ENCODE measurements around the gene HERC2.
"Not testable (repeated sequence)": the region's sequence is repeated elsewhere in the genome, so short reads cannot be mapped to it uniquely, and the experiment has no call there.

The HERC2 gene

DNA sequence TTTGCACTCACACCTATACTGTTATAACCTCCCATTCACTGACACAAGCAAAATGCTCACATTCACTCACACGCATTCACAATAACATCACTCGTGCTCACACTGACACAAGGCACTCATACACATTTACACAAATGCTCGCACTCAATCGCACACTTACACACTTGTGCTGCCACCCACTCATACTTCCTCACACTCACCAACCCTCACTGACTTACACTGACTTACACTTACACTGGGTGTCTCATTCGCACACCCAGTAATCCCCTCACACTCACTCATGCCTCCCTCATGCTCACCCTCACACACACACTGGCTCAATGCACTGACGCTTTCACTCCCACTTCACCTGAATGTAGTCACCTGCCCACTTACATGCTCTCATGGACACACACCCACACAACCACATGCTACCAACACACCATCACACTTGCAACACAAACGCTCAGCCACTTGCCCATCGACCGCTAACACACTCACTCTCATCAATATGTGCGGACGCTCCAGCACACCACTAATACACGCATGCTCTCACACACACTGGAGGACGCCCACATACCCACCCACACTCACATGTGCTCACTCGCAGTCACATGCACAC lies 104.9 kb downstream of the HERC2 start:
- not testable (repeated sequence) for DNase-seq

- DNase-seq = not testable (repeated sequence)
Measured at GRCh38 chr15:28215521-28215920, 106.5 kb downstream of the HERC2 start.

GRCh38 chr15:28214006-28214790 lies 107.8 kb downstream of the HERC2 start:
- DNase-seq = not testable (repeated sequence)

DNA sequence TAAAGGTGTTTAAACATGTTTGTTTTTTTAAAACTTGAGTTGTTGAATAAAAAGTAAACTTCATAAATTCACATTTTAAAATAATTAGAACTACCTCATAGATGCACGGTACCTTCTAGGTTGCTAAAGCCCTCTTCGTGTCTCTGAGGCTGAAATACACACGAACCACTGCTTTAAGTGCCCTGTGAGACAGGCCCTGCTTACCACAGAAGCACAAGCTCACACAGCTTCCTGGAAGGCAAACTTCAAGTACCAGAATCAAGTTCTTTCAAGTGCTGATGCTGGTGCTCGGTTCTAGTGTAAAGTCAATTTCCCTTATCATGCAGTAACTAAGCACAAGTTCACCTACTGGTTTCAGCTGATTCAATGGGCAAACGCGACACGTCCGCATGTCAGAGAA lies 108.6 kb downstream of the HERC2 start:
- not testable (repeated sequence) for DNase-seq

DNA sequence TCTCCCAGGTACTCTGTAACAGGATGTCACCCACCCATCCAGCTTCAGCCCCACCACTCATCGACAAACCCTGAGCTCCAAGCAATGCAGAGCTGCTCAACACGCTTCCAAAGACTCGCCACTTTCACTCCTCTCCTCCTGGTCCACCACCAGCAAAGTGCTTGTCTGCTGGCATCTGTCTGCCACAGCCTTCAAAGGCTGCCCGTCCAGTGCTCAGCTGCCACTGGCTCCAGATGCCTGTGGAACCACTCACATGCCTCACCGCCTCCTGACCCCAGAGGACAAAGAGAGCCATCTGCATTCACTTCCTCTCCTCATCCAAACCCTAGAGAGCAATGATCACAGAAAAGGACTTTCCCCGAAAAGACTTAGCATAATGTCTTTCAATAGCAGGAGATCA lies 113.4 kb downstream of the HERC2 start:
- no peak for DNase-seq

DNA sequence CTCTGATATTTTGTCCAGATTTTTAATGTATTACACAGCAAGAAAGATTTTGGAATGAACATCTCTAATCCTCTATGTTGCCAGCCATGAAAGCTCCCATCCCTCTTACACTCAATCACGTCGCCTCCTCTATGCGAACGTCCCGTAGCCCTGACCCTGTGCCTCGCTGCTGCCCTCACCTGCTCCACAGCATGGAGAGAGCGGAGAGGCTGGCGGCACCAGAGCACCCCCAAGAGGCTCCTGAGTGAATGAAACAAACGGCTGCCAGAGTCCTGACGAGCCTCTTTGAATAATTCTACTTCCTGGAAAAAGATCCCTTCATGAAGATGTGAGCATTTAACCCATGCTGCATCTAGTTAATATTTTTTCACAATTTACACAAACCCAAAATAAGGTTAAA lies 116.3 kb downstream of the HERC2 start:
- DNase-seq = not testable (repeated sequence)

DNA sequence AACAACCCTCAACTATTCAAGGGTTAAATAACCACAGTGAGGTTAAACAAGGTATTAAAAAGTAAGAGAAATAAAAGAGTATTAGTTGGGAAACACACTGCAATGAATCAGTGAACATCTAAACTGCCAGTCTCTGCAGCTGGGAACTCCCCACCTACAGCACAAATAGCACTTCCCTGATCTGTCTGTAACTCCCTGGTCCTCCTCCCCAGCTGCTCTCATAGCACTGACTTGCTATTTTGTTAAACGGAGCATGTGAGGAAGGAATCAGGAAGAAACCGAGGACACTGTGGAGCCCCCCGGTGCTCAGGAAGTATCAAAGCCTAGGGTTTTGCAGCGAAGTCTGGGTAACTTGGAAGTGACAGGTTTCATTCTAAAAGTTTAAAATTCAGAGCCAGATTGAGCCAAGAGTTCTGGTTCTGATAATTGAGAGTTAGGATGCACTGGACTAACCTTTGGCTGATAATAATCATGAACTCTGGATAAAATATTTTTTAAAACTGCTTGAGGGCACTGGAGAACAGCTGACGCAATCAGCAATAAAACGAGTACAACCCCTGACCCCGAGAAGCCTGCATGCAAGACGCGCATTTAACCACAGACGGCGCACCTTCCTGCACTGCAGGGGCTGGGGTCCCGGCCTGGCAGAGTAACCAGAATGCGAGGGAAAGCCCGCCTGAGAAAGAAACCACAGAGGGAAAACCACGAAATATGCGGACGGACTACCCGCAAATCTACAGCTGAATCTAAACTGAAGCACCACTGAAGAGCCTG lies 118.7 kb downstream of the HERC2 start:
- DNase-seq = not testable (repeated sequence)

DNA sequence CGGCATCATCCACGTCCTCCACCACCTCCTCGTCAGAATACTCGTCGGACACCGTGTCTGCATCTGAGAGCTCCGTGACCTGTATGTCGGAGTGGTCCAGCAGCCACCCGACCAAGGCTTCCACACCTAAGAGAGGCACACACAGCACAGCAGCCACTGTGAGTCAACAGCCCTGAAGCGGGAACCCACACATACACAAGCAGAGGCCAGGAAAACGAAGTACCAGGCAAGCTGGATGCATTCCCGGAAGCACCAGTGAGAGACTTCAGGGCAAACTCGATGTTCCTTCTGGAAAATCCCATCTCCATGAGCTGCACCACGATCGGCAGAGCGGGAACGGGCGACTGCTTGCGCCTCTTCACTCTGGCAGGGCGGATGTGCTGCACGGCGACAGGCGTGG lies 119.9 kb downstream of the HERC2 start:
- not testable (repeated sequence) for DNase-seq

DNA sequence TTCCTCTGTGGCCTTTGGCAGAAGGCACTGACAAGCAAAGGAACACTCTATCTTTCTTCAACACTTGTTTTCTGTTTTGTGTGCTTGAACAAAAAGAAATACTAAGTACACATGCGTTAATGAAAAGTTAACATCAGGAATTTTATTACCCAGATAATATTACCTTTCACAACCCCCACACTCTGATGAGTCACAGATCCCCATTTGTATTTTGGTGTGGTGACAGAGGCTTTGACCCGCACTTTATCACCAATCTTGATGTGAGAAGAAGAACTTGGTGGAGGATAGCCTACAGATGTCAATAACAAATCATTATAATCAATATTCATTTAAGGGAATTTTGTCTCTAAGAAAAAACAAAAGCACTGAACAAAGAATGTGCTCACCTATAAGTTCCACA lies 123.8 kb downstream of the HERC2 start:
- DNase-seq = not testable (repeated sequence)

DNA sequence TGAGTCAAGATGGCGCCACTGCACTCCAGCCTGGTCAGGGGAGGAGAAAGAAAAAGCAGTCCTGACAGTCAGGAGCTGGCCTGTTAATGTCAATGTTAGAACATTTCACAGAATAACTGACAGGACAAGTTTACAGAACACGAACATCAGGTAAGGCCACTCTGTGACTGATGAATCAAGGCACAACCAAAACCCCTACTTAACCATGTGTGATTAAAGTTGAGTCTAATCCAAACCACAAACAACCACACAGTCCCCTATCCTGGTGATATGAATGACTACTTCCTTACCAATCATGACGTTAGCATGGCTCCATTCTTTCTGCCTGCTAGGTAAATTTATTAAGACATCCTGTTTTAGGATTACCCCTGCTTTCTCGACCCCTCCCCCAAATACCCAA lies 124.3 kb downstream of the HERC2 start:
- not testable (repeated sequence) for DNase-seq

DNA sequence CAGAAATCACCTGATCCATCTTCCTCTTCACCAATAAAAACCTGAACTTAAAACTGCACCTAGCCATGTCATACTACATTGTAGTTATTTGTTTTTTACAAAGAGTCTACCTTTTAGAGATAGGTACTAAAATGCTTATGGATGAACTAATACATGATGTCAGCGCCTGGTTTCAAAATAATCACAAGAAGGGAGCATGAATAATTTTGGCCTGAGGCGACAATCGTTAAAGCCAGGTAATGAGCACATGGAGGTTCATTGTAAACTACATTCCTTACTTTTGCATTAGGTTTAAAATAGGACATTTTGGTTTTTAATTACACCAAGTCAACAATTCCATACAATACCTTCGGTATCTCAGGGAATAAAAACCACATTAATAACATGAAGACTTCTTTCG lies 125.4 kb downstream of the HERC2 start:
- DNase-seq = not testable (repeated sequence)

DNA sequence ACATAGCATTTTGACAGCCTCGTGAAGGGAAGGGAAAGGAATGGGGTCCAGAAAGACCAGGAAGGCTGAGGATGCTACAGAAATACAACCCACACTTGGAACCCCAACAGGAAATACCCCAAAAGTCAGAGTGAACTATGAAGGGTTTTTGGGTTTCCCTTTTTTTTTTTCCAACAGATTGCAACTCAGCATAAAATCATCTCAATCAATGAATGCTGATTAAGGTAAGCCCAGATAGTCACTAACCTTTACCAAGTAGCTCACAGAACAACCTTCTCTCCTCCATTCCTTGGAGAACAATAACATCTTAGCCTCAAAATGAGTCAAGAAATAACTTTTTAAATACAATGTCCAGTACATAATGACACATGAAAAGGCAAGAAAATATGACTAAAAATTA lies 129.2 kb downstream of the HERC2 start:
- no peak for DNase-seq

GRCh38 chr15:28191832-28192231 lies 130.1 kb downstream of the HERC2 start:
- DNase-seq = no peak

GRCh38 chr15:28190391-28191174 lies 131.4 kb downstream of the HERC2 start:
- DNase-seq = no peak

GRCh38 chr15:28185148-28185895 lies 136.7 kb downstream of the HERC2 start:
- no peak for DNase-seq

GRCh38 chr15:28184166-28184565 lies 137.8 kb downstream of the HERC2 start:
- DNase-seq = no peak

DNA sequence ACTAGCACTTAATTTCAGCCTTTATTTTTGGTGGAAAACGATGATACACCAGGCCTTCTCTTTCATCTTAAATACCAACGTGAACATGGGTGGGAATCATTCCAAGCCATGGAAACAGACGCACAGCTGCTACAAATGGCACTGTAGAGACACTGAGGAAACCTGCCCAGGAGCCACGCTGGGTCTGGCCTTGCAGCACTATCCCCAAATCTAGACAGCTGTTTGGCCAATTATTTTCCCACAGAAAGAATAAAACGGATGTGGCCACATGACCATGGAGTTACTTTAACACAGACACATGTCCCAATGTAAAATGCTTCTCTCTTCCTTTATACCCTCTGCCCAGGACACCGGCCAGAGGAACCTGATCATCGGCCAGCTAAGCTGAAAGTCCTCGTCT lies 139.2 kb downstream of the HERC2 start:
- DNase-seq = no peak

DNA sequence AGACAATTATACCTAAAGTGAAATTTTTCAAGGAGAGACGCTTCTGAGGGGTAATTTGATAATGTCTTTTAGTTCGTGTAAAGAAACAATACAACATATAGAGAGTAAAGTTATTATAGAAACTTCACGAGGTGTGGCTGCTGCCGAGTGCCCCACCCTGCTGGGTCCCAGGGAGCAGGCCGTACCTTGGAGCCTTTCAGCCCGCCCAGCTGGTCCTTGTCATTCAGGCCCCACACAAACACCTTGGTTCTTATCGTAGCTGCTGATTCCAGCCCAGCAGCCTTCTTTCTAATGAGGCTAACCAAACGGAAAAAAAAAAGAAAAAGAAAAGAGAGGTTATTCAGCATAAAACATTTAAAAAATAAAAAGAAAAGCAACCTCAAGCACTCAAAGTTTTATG lies 139.8 kb downstream of the HERC2 start:
- no peak for DNase-seq

DNA sequence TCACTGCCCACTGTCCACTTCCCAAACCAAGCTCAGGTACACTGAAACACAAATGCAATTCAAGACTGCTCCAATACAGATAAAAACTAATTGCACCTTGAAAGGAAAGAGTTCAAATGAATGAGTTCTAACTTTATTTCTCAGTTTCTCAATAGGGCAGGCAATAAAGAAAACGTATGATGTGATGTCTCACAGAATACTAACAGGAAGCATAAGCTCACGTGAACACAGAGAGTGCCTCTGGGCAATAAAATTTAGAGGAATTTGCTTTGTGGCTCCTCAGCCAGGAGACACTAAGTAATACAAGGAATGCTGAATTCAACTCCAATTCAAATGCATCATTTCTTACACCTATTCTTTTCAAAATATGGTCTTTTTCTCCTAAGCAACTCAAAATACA lies 140.6 kb downstream of the HERC2 start:
- no peak for DNase-seq

DNA sequence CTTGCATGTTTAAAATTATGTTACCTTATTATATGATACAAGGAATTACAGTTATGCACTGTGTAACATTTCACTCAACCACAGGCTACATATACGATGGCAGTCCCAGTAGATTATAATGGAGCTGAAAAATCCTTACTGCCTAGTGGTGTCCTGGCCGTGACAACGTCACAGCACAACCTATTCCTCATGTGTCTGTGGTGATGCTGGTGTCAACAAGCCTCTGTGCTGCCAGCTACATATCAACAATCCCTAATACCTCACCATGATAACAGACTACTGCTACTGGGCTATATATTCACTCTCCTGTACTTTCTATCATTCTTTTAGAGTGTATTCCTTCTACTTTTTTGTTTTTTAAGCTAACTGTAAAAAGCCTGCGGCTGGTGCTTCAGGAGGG lies 142.7 kb downstream of the HERC2 start:
- DNase-seq = no peak

DNA sequence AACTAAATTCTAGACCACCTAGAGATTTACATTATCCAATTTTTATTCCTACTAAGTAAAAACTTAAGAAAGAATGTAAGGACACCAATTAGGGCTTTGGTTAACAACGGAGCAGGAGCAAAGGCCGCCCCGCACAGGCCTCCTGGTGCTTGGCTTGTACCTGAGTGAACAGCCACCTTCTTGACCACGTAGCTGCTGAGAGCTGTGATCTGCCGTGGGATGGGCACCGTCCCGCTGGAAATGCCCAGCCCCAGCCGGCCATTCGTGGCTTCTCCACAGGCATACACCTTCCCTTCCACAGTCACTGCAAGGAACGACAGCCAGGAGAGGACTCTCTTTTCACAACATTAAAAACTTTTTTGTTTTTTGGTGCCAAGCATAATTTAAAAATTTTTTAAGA lies 143.3 kb downstream of the HERC2 start:
- no peak for DNase-seq

DNA sequence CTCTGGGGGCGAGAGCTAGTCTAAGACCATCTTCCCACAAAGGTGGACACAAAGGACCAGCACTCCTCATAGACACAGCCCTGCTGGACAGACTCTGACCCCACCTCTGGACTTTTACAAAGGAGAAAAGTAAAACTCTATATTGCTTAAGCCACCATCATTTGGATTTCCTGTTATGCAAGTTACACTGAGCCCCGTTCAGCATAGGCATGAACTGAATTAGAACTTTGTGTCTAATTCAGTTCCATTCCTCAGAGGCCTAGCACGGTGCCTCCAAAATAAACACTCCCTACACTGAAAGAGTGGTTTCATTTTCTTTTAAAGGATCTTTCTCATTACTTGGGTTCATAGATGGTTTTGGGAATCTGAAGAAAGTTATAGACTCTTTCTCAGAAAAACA lies 143.7 kb downstream of the HERC2 start:
- DNase-seq = no peak

Data from stimulated activated naive CD4-positive, alpha-beta T cell treated with Interleukin-2 at 50 U/mL for 16 hours (primary cell).